Panc1 (cell line): ENCODE data around the gene DNAAF8. TPM values are rescaled to one million over a fixed set of nuclear protein-coding genes. Genes with fewer than 3 reads are reported as not detected.

Experiments
- ATAC-seq: fragments of 200-7000 bp; cut with Tn5 transposase; 2 replicates; pipeline ENCODE4 v1.9.1; 2020; ENCODE audit warnings: mild to moderate bottlenecking, moderate library complexity
- BruUV-seq: library from RNA; stranded (reverse); fragments of 400-500 nt; replicated peaks from 2 replicates; lab custom pipeline; 2021; lab: Mats Ljungman, UMichigan
- CTCF ChIA-PET: fragments of 300-600 bp; sonication (Branson Sonifier 250); formaldehyde crosslinking; loops from one replicate; lab custom pipeline; 2022; ENCODE audit warnings: antibody characterized with exemption; lab: Charles Lee
- POLR2A ChIA-PET: fragments of 300-600 bp; sonication (Branson Sonifier 250); formaldehyde crosslinking; loops from one replicate; lab custom pipeline; 2022; ENCODE audit warnings: antibody characterized with exemption; lab: Charles Lee
- DNase-seq: peaks from one replicate; pipeline ENCODE4 v3.0.0-alpha.2; 2010; ENCODE audit warnings: low read depth, low spot score
- H3K27ac ChIP-seq: 2 replicates; pipeline ENCODE4 v1.5.1; 2011; ENCODE audit warnings: mild to moderate bottlenecking, low read length, inconsistent platforms
- H3K27me3 ChIP-seq: fragments of 200-500 bp; sonication (Bioruptor generic); 2 replicates; pipeline ENCODE4 v1.6.0; 2014; ENCODE audit warnings: low read length, inconsistent platforms; ENCODE audit not compliant: control insufficient read depth, insufficient read depth
- H3K36me3 ChIP-seq: fragments of 200-500 bp; sonication (Bioruptor generic); 2 replicates; pipeline ENCODE4 v1.5.1; 2014; ENCODE audit warnings: inconsistent platforms, mild to moderate bottlenecking, low read length, moderate library complexity; ENCODE audit not compliant: control insufficient read depth, insufficient read depth
- H3K4me1 ChIP-seq: 2 replicates; pipeline ENCODE4 v1.5.1; 2011; ENCODE audit warnings: inconsistent platforms, mild to moderate bottlenecking, low read length, moderate library complexity; ENCODE audit not compliant: control insufficient read depth, insufficient read depth
- H3K4me3 ChIP-seq, 2 experiments: 2 replicates each; pipeline ENCODE4 v1.5.1; 2011 to 2012; ENCODE audit warnings: low read depth in 2 of 2, low read length in 2 of 2, mild to moderate bottlenecking in 2 of 2, inconsistent platforms in 1 of 2, moderate library complexity in 1 of 2
- H3K9me3 ChIP-seq: fragments of 200-500 bp; sonication (Bioruptor generic); 2 replicates; pipeline ENCODE4 v1.5.1; 2014; ENCODE audit warnings: low read depth, mild to moderate bottlenecking, inconsistent platforms, low read length, moderate library complexity; ENCODE audit not compliant: control insufficient read depth, insufficient read depth
- POLR2AphosphoS5 ChIP-seq: IDR thresholded peaks from 2 replicates; pipeline ENCODE4 v1.6.1; 2012; ENCODE audit warnings: mild to moderate bottlenecking, low read depth, low read length, moderate library complexity
- SIN3A ChIP-seq: IDR thresholded peaks from 2 replicates; pipeline ENCODE4 v1.6.1; 2012; ENCODE audit warnings: low read depth, mild to moderate bottlenecking, low read length, moderate library complexity, borderline replicate concordance; ENCODE audit not compliant: insufficient read depth
- TCF7L2 ChIP-seq: IDR thresholded peaks from 2 replicates; pipeline ENCODE4 v1.6.1; 2011; ENCODE audit warnings: mild to moderate bottlenecking, low read depth, low read length, inconsistent platforms
- in situ Hi-C: cut with HindIII; loops from 2 replicates; pipeline ENCODE4 v1.10.0; 2016; ENCODE audit warnings: low sequenced_read_pairs, low pct_unique_long_range_greater_than_20kb
- intact Hi-C: fragments of 100-400 bp; cut with micrococcal nuclease; formaldehyde crosslinking; loops from one replicate; pipeline ENCODE4 v1.10.0; 2022; ENCODE audit not compliant: unreplicated experiment
- total RNA-seq: library from RNA; stranded (reverse); gene quantifications from one replicate; pipeline ENCODE4 v1.2.1, GENCODE V29; 2021; ENCODE audit not compliant: unreplicated experiment
- TF ChIP-seq, protein P1 (sequence below): fragments of 450-650 bp; IDR thresholded peaks from 2 replicates; pipeline ENCODE4 v1.5.1; 2017; ENCODE audit warnings: mild to moderate bottlenecking
- TF ChIP-seq, protein P2 (sequence below), 2 experiments: IDR thresholded peaks; 2 replicates each; pipeline ENCODE4 v1.6.1; 2011 to 2012; ENCODE audit warnings: low read depth in 2 of 2, control low read depth in 1 of 2, low read length in 1 of 2, mild to moderate bottlenecking in 1 of 2, moderate library complexity in 1 of 2; ENCODE audit not compliant: insufficient read depth in 1 of 2

The DNAAF8 gene
- total RNA-seq, 1 experiment from 2014 or later, result 2.3 TPM

DNA sequence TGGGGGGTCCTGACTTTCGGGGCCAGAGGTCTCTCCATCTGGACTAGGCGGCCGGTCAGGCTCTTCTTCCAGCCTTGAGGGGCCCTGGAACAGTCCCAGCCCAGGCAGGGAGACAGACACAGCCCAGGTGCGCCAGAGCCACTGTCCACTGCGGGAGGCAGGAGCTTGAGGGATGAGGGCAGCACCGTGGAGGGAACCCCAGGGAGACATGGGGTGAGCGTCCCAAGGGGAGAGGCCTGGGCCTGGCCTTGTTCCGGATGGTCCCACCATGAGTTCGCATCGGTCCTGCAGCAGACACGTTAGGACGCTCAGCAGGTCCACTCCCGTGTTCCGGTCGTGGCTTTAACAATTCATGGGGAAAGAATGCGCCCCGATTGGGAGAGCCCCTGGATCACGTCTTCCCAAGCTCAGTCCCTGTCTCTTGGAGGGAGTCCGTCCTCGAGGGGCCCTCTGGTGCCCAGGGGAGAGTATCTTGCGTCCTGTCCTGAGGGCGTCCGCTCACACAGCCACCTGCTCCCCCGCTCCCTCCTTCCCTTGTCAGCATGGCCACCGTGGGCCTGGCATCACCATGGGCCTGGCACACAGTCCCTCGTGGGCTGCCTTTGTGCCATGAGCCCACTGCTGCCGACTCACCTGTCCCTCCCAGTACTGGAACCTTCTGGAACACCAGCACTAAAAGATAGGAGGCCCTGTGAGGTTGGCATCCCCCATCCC lies 47.7 kb upstream of the DNAAF8 start:
- in situ Hi-C loops, result no loop called here
- no peak for ATAC-seq
- H3K4me1 ChIP-seq, result peaks cover 6% of the 10 kb centered on the region
- CTCF ChIA-PET, result no interaction called here
- no peaks in the 10 kb centered on the region for H3K36me3 ChIP-seq
- intact Hi-C loops, result no loop called here
- DNase-seq, result no peak
- no peak overlapping the region for H3K4me3 ChIP-seq
- POLR2A ChIA-PET, result no interaction called here
- no peak for TF ChIP-seq TCF7L2
- no peak for TF ChIP-seq SIN3A
- H3K27me3 ChIP-seq, result no peaks in the 10 kb centered on the region
- no TSS peak for BruUV-seq
- H3K9me3 ChIP-seq, result no peaks in the 10 kb centered on the region
- H3K27ac ChIP-seq, result no peak overlapping the region

DNA sequence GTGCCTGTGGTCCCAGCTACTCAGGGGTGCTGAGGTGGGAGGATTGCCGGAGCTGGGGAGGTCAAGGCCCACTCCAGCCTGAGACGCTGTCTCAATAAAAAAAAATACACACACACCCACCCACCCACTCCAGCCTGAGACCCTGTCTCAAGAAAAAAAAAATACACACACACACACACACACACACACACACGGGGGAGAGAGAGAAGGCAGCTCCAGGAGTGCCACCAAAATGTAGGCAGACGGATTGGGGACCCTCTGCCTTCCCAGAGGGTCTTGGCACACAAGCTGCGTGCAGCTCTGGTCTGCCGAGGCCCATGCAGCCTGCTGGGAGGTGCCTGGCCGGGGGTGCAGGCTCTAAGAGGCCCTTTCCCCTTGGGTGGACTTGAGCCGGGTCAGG lies 46.9 kb upstream of the DNAAF8 start:
- Histone ChIP-seq H3K27me3 (no peaks in the 10 kb centered on the region), H3K36me3 (no peaks in the 10 kb centered on the region), H3K27ac (no peak overlapping the region), H3K9me3 (no peaks in the 10 kb centered on the region), H3K4me1 (peaks cover 14% of the 10 kb centered on the region), H3K4me3 (no peak overlapping the region)
- TF ChIP-seq, protein P1, sequence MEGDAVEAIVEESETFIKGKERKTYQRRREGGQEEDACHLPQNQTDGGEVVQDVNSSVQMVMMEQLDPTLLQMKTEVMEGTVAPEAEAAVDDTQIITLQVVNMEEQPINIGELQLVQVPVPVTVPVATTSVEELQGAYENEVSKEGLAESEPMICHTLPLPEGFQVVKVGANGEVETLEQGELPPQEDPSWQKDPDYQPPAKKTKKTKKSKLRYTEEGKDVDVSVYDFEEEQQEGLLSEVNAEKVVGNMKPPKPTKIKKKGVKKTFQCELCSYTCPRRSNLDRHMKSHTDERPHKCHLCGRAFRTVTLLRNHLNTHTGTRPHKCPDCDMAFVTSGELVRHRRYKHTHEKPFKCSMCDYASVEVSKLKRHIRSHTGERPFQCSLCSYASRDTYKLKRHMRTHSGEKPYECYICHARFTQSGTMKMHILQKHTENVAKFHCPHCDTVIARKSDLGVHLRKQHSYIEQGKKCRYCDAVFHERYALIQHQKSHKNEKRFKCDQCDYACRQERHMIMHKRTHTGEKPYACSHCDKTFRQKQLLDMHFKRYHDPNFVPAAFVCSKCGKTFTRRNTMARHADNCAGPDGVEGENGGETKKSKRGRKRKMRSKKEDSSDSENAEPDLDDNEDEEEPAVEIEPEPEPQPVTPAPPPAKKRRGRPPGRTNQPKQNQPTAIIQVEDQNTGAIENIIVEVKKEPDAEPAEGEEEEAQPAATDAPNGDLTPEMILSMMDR, result no peak
- TF ChIP-seq, protein P2, sequence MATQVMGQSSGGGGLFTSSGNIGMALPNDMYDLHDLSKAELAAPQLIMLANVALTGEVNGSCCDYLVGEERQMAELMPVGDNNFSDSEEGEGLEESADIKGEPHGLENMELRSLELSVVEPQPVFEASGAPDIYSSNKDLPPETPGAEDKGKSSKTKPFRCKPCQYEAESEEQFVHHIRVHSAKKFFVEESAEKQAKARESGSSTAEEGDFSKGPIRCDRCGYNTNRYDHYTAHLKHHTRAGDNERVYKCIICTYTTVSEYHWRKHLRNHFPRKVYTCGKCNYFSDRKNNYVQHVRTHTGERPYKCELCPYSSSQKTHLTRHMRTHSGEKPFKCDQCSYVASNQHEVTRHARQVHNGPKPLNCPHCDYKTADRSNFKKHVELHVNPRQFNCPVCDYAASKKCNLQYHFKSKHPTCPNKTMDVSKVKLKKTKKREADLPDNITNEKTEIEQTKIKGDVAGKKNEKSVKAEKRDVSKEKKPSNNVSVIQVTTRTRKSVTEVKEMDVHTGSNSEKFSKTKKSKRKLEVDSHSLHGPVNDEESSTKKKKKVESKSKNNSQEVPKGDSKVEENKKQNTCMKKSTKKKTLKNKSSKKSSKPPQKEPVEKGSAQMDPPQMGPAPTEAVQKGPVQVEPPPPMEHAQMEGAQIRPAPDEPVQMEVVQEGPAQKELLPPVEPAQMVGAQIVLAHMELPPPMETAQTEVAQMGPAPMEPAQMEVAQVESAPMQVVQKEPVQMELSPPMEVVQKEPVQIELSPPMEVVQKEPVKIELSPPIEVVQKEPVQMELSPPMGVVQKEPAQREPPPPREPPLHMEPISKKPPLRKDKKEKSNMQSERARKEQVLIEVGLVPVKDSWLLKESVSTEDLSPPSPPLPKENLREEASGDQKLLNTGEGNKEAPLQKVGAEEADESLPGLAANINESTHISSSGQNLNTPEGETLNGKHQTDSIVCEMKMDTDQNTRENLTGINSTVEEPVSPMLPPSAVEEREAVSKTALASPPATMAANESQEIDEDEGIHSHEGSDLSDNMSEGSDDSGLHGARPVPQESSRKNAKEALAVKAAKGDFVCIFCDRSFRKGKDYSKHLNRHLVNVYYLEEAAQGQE (IDR thresholded peaks at IDR 0.05; ENCODE audit: insufficient read depth in 1 of 2, low read depth in 2 of 2, low read length in 1 of 2), result no peak
- no peak for TF ChIP-seq SIN3A
- no peak for TF ChIP-seq POLR2AphosphoS5
- TF ChIP-seq TCF7L2, result no peak
- no TSS peak for BruUV-seq
- ATAC-seq (no peak), DNase-seq (no peak)
- in situ Hi-C loops, result no loop called here
- POLR2A ChIA-PET, result interaction anchor here (0.7 kb wide), 1 partner anchor 128 kb away, joined by 6 read pairs; no protein-coding TSS in a partner anchor
- CTCF ChIA-PET, result no interaction called here
- intact Hi-C loops, result no loop called here

DNA sequence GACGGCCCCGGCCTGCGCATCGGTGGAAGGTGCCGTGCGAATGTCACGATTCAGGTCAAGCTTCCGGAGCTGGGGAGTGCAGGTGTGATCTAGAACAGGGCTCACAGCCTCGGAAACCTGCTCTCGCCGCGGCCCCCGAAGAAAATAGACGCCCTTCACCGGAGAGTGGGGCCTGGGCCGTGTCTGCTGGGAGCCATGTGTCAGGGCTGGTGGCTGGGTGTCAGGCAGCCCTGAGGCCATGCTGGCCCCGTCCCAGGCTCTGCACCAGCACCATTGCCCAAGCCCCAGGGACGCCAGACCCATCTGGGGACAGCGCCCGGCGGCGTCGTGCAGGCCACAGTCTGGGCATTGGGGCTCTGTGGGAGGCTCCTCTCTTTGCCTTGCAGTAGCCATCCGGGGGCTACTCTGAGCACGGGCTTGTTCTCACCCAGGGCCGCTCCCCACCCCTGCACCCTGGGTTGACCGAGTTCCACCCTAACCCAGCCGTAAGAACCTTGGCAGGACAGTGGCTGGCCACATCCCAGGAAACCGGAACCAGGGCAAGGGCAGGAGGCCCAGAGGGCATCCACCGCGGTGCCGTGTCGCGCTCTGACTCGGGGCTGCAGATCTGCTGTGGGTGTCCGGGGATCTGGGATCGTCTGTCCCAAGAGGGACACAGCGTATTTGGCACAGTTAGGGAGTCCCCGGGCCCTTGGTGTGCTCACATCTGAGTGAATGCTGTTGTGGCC lies 46.2 kb upstream of the DNAAF8 start:
- no peaks in the 10 kb centered on the region for H3K36me3 ChIP-seq

More for the DNA sequence above, 46.2 kb upstream of the DNAAF8 start:
- ChIA-PET CTCF (no interaction called here), POLR2A (interaction anchor here (0.7 kb wide), 1 partner anchor 127 kb away, joined by 6 read pairs; no protein-coding TSS in a partner anchor)
- Histone ChIP-seq H3K27me3 (no peaks in the 10 kb centered on the region), H3K4me1 (peaks cover 18% of the 10 kb centered on the region), H3K27ac (no peak overlapping the region), H3K9me3 (no peaks in the 10 kb centered on the region), H3K4me3 (no peak overlapping the region)
- DNase-seq (no peak), ATAC-seq (no peak)
- in situ Hi-C loops, result no loop called here
- no TSS peak for BruUV-seq
- TF ChIP-seq, protein P1, result no peak
- TF ChIP-seq SIN3A, result no peak
- TF ChIP-seq, protein P2 (IDR thresholded peaks at IDR 0.05; ENCODE audit: insufficient read depth in 1 of 2, low read depth in 2 of 2, low read length in 1 of 2), result no peak
- TF ChIP-seq POLR2AphosphoS5, result no peak
- no peak for TF ChIP-seq TCF7L2
- intact Hi-C loops, result no loop called here
